GM10266 (cell line): ENCODE measurements around the gene RBM8A.
"Not testable (repeated sequence)": the region's sequence is repeated elsewhere in the genome, so short reads cannot be mapped to it uniquely, and the experiment has no call there.

Experiments
- DNase-seq: peaks from one replicate; pipeline ENCODE4 v3.0.0; 2012; ENCODE audit errors: extremely low spot score
- CTCF ChIP-seq: IDR thresholded peaks from 2 replicates; pipeline ENCODE4 v1.5.1; 2012; ENCODE audit warnings: mild to moderate bottlenecking, low read depth; ENCODE audit not compliant: control insufficient read depth, insufficient read depth; ENCODE audit errors: missing control alignments

RBM8A gene

GRCh38 chr1:145944532-145944931, 17.2 kb upstream of the RBM8A start:
- no peak for DNase-seq
- no peak for TF ChIP-seq CTCF

- TF ChIP-seq CTCF, result no peak
- no peak for DNase-seq
Measured at GRCh38 chr1:145942871-145943270, 15.6 kb upstream of the RBM8A start.

- TF ChIP-seq CTCF, result no peak
- no peak for DNase-seq
Measured at GRCh38 chr1:145942405-145942804, 15.1 kb upstream of the RBM8A start.

GRCh38 chr1:145937436-145937835, 10.2 kb upstream of the RBM8A start:
- no peak for DNase-seq
- TF ChIP-seq CTCF, result no peak

- TF ChIP-seq CTCF, result no peak
- DNase-seq, result no peak
Measured at GRCh38 chr1:145936247-145936646, 9.0 kb upstream of the RBM8A start.

GRCh38 chr1:145935708-145936107, 8.4 kb upstream of the RBM8A start:
- no peak for DNase-seq
- no peak for TF ChIP-seq CTCF

- DNase-seq, result not testable (repeated sequence)
Measured at GRCh38 chr1:145932522-145933009, 5.3 kb upstream of the RBM8A start.
